Suprapubic skin (tissue), 4 donors: ENCODE measurements around the gene PLB1. TPM values are rescaled to one million over a fixed set of nuclear protein-coding genes. Genes with fewer than 3 reads are reported as not detected.

Experiments
- DNase-seq, 2 donors: peaks; one replicate each; pipeline ENCODE4 v3.0.0-alpha.2; 2019; ENCODE audit warnings: low spot score in 2 of 2
- H3K27ac ChIP-seq: fragments of 200-600 bp; sonication (generic); one replicate; pipeline ENCODE4 v1.5.1; 2019
- H3K27me3 ChIP-seq: fragments of 200-600 bp; sonication (generic); one replicate; pipeline ENCODE4 v1.5.1; 2019
- H3K36me3 ChIP-seq: fragments of 200-600 bp; sonication (generic); one replicate; pipeline ENCODE4 v1.5.1; 2019
- H3K4me1 ChIP-seq: fragments of 200-600 bp; sonication (generic); one replicate; pipeline ENCODE4 v1.5.1; 2019
- H3K4me3 ChIP-seq: fragments of 200-600 bp; sonication (generic); one replicate; pipeline ENCODE4 v1.5.1; 2019; ENCODE audit warnings: mild to moderate bottlenecking
- H3K9me3 ChIP-seq: fragments of 200-600 bp; sonication (generic); one replicate; pipeline ENCODE4 v1.5.1; 2019
- EP300 ChIP-seq: sonication (generic); formaldehyde crosslinking; IDR thresholded peaks from one replicate; pipeline ENCODE4 v1.6.1; 2017; ENCODE audit warnings: antibody characterized with exemption
- POLR2A ChIP-seq, 2 donors: fragments of 450-650 bp; IDR thresholded peaks; one replicate each; pipeline ENCODE4 v1.6.1; 2017; ENCODE audit warnings: antibody characterized with exemption in 2 of 2, mild to moderate bottlenecking in 2 of 2, moderate library complexity in 2 of 2
- POLR2AphosphoS5 ChIP-seq, 3 donors: sonication (generic); formaldehyde crosslinking; IDR thresholded peaks; one replicate each; pipeline ENCODE4 v1.6.1; 2017; ENCODE audit warnings: antibody characterized with exemption in 3 of 3
- WGBS: methylation state at CpG from one replicate; pipeline ENCODE4 v1.1.5; 2018; 5-methylcytosine and 5-hydroxymethylcytosine counted together
- total RNA-seq, 4 donors: library from RNA; depleted of rRNA; stranded (reverse); fragments of >200 nt; gene quantifications; one replicate each; pipeline ENCODE4 v1.1.0, GENCODE V29; 2016
- TF ChIP-seq, protein P1 (sequence below), 2 donors: fragments of 200-600 bp in 1 of 2; fragments of 450-650 bp in 1 of 2; sonication (generic) in 1 of 2; IDR thresholded peaks; one replicate each; pipeline ENCODE4 v1.5.1; 2016 to 2019; ENCODE audit warnings: antibody characterized with exemption in 2 of 2, mild to moderate bottlenecking in 1 of 2, moderate library complexity in 1 of 2

Gene PLB1
- total RNA-seq, 4 donors from 2014 or later = 3.9 to 21.6 (median 9.1) TPM

DNA sequence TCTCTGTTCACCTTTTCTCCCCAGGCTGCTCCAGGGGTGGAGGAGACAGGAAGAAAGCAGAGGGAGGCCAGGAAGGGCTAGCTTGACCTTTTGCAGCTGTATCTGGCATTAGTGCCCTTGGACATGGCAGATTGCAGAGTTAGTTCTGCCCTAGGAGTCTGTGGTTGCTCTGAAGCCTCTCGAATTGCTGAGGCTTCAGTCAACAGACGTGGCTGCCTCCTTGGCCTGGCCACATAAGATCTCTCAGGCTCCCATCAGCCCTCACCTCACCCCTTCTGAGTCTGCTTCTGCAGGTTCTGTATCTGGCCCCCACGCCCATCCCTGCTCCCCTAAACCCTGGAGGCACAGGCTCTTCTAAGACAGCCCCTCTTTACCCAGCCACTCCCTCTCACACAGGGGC is 18.2 kb upstream of the PLB1 start:
- DNase-seq = no peak
- Histone ChIP-seq H3K4me1 (no peaks in the 10 kb centered on the region), H3K9me3 (no peaks in the 10 kb centered on the region), H3K4me3 (no peak overlapping the region), H3K27ac (no peak overlapping the region), H3K27me3 (no peaks in the 10 kb centered on the region), H3K36me3 (no peaks in the 10 kb centered on the region)
- 78% methylated on average over 3 of the region's 3 CpGs for WGBS
- TF ChIP-seq EP300 (no peak), POLR2AphosphoS5 (IDR thresholded peaks at IDR 0.05) (no peak), POLR2A (IDR thresholded peaks at IDR 0.05) (no peak)
- TF ChIP-seq, protein P1, sequence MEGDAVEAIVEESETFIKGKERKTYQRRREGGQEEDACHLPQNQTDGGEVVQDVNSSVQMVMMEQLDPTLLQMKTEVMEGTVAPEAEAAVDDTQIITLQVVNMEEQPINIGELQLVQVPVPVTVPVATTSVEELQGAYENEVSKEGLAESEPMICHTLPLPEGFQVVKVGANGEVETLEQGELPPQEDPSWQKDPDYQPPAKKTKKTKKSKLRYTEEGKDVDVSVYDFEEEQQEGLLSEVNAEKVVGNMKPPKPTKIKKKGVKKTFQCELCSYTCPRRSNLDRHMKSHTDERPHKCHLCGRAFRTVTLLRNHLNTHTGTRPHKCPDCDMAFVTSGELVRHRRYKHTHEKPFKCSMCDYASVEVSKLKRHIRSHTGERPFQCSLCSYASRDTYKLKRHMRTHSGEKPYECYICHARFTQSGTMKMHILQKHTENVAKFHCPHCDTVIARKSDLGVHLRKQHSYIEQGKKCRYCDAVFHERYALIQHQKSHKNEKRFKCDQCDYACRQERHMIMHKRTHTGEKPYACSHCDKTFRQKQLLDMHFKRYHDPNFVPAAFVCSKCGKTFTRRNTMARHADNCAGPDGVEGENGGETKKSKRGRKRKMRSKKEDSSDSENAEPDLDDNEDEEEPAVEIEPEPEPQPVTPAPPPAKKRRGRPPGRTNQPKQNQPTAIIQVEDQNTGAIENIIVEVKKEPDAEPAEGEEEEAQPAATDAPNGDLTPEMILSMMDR (IDR thresholded peaks at IDR 0.05) = no peak

DNA sequence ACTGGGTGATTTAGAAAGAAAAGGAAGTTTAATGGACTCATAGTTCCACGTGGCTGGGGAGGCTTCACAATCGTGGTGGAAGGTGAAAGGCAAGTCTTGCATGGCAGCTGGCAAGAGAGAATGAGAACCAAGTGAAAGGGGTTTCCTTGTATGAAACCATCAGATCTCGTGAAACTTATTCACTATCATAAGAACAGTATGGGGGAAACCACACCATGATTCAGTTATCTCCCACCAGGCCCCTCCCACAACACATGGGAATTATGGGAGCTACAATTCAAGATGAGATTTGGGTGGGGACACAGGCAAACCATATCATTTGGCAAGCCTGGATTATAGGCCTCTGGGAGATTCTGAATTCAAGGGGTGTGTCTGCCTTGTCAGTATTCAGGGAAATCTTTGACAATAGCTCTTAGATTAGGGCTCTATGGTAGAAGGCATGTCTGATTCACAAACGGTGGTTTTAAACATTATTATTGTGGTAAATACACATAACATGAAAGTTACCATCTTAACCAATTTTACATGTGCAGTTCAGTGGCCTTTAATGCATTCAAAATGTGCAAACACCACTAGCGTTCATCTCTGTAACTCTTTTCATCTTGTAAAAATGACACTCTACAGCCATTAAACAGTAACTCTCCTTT is 15.3 kb upstream of the PLB1 start:
- H3K4me1 ChIP-seq = no peaks in the 10 kb centered on the region
- TF ChIP-seq POLR2A (IDR thresholded peaks at IDR 0.05) (no peak), POLR2AphosphoS5 (IDR thresholded peaks at IDR 0.05) (no peak), EP300 (no peak)
- TF ChIP-seq, protein P1 (IDR thresholded peaks at IDR 0.05) = no peak
- H3K27ac ChIP-seq = no peak overlapping the region
- no peaks in the 10 kb centered on the region for H3K9me3 ChIP-seq
- H3K4me3 ChIP-seq = no peak overlapping the region
- WGBS = 69% methylated on average over 5 of the region's 5 CpGs
- H3K36me3 ChIP-seq = no peaks in the 10 kb centered on the region
- DNase-seq = no peak
- no peaks in the 10 kb centered on the region for H3K27me3 ChIP-seq

DNA sequence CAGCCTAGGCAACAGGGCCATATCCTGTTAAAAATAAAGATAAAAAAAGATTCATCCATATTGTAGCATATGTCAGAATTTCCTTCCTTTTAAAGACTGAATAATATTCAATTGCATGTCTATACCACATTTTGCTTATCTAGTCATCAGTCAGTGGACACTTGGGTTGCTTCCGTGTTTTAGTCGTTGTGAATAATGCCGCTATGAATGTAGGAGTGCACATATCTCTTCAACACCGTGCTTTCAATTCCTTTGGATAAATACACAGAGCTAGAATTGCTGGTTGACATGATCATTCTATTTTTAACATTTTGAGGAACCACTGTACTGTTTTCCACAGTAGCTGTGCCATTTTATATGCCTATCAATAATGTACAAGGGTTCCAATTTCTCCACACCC is 14.0 kb upstream of the PLB1 start:
- no peak overlapping the region for H3K27ac ChIP-seq
- no peaks in the 10 kb centered on the region for H3K36me3 ChIP-seq
- H3K4me3 ChIP-seq = no peak overlapping the region
- no peaks in the 10 kb centered on the region for H3K4me1 ChIP-seq
- TF ChIP-seq EP300 (no peak), POLR2A (IDR thresholded peaks at IDR 0.05) (no peak), POLR2AphosphoS5 (IDR thresholded peaks at IDR 0.05) (no peak)
- TF ChIP-seq, protein P1 (IDR thresholded peaks at IDR 0.05) = no peak
- no peaks in the 10 kb centered on the region for H3K27me3 ChIP-seq
- H3K9me3 ChIP-seq = no peaks in the 10 kb centered on the region
- 74% methylated on average over 4 of the region's 4 CpGs for WGBS
- no peak for DNase-seq

DNA sequence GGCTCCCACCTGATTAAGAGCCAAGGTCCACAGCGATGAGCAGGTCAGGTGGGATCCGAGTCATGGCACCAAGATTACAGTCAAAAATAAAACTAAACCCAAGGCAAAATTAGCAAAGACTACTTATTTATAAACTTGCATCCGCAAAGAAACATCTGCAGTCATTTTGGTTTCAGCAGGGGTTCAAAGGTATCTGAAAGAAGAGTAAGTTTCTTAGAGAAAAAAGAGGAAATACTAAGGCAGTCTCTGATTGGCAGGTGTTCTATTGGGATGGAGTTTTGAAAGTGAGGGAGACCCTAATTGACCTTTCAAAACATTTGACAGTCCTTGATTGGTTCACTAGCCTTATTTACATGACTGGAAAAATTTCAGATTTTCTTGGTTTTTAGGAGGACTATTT is 11.0 kb upstream of the PLB1 start:
- Histone ChIP-seq H3K4me3 (no peak overlapping the region), H3K4me1 (no peaks in the 10 kb centered on the region), H3K27me3 (no peaks in the 10 kb centered on the region), H3K36me3 (no peaks in the 10 kb centered on the region), H3K9me3 (no peaks in the 10 kb centered on the region), H3K27ac (no peak overlapping the region)
- DNase-seq = no peak
- TF ChIP-seq POLR2AphosphoS5 (IDR thresholded peaks at IDR 0.05) = no peak
- TF ChIP-seq EP300 = no peak
- TF ChIP-seq, protein P1 (IDR thresholded peaks at IDR 0.05) = no peak
- TF ChIP-seq POLR2A (IDR thresholded peaks at IDR 0.05) = no peak
- WGBS = 95% methylated on average over 3 of the region's 3 CpGs

DNA sequence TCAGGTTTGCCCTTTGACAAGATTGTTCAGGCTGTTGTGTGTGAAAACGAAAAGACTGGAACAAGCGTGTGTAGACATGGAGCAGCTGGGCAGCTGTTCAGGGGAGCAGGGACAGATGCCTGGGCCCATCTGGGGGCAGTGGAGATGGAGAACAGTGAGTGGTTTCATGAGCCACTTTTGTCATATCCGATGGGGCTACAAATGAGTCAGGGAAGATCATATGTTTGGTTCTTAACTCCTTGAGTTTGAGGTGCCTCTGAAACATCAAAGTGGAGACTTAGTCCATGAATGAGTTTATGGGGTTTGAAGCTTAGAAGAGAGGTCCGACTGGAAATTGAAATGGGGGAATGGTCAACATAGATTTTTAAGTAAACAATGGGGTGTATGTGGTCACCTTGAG is 9.3 kb upstream of the PLB1 start:
- Histone ChIP-seq H3K4me3 (no peak overlapping the region), H3K27ac (no peak overlapping the region), H3K27me3 (no peaks in the 10 kb centered on the region), H3K36me3 (no peaks in the 10 kb centered on the region), H3K4me1 (no peaks in the 10 kb centered on the region), H3K9me3 (no peaks in the 10 kb centered on the region)
- TF ChIP-seq POLR2A (IDR thresholded peaks at IDR 0.05) (no peak), EP300 (no peak)
- no peak for DNase-seq
- 92% methylated on average over 4 of the region's 4 CpGs for whole genome bisulfite sequencing

DNA sequence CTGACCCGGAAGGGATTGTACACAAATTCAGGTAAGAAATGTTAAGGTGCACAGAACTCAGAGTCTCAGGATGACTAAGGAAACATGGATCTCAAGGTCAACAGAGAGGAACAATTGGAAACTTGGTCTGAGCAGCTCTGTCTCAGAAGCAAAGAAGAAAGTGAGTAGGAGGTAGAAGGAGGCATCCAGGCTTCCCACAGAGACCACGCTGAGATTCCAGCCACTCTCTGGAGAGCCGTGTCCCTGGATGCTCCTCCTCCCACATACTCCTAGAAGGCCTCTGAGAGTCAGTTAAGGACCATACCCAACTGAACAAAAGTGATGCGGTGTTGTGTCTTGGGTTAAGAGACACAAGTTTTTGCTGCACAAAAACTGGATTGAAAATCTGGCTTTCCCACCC is 8.6 kb upstream of the PLB1 start:
- 83% methylated on average over 4 of the region's 4 CpGs for WGBS
- Histone ChIP-seq H3K27me3 (no peaks in the 10 kb centered on the region), H3K36me3 (no peaks in the 10 kb centered on the region), H3K27ac (no peak overlapping the region), H3K4me3 (no peak overlapping the region), H3K9me3 (no peaks in the 10 kb centered on the region), H3K4me1 (no peaks in the 10 kb centered on the region)
- DNase-seq = no peak
- TF ChIP-seq POLR2A (IDR thresholded peaks at IDR 0.05) = no peak
- TF ChIP-seq EP300 = no peak
- no peak for TF ChIP-seq POLR2AphosphoS5 (IDR thresholded peaks at IDR 0.05)
- TF ChIP-seq, protein P1 (IDR thresholded peaks at IDR 0.05) = no peak
